NCI-H82 treated with DMSO at 0.1 percent for 48 hours (cell line): ENCODE results near the gene DDX21.
A peak's percentile ranks its signal among the peaks of the same experiment; 100 is the strongest.
"Not testable (repeated sequence)": the region's sequence is repeated elsewhere in the genome, so short reads cannot be mapped to it uniquely, and the experiment has no call there.

ENCODE experiments used
- DNase-seq: peaks from one replicate; lab custom pipeline; 2025; ENCODE audit not compliant: unreplicated experiment; lab: John Stamatoyannopoulos, UW

Gene DDX21

DNA sequence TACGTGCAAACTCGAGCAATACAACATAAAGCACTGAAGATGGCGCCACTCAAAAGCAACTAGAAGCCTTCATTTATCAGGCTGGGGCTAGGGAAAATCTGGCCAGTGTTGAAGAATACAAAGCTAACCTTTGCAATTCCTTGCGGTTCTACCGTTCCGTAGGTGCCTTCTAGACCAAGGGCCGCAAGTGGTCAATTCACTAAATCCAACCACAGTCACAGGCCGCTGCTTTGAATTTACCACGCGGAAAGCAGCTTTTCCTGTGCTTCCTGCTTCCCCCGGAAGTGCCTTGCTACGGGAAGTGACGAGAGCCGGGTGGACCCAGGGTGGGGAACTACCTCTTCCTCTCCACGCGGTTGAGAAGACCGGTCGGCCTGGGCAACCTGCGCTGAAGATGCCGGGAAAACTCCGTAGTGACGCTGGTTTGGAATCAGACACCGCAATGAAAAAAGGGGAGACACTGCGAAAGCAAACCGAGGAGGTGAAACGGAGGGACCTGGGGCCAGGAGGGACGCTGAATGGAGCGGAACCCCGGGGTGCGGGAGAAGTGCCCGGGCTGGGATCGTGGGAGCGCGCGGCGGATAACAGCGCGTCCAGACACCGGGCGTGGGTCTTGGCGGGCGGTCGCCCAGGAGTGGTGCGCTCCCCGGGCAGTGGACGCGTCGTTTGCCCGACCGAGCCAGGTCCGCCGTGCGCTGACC lies at the start of gene DDX21:
TSS of gene DDX21 (plus strand) at position 339 of the 701 bp plus-strand sequence. CDS start at position 395, 56 bp downstream.
- DNase-seq: peak; percentile 60

DNA sequence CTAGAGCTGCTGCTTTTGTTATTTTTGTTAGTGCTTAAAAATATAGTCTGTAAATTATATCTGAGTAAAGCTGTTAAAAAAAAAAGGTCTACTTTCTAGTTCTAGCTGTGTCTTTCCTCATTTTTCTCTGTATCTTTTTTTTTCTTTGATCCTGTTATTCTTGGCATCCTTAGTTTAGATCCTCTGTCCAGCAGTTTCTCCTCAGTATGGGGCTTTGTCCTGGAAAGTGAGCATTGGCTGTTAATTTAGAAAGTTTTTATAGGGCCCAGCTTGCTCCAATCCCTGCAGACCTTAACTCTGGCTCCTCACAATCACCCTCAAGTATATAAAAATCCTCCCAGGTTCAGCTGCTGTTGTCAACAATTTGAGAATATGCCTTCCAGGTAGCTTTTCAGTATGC lies 31.4 kb upstream of the DDX21 start:
- DNase-seq: no peak

DNA sequence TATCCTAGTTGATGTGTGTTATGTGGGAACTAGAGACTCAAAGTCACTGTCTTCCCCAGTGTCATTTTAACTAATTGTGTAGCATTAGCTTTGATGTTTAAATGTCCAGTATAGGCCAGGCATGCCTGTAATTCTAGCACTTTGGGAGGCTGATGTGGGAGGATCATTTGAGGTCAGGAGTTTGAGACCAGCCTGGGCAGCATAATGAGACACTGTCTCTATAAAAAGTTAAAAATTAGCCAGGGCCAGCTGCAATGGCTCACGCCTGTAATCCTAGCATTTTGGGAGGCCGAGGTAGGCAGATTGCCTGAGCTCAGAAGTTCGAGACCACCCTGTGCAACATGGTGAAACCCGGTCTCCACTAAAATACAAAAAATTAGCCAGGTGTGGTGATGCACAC lies 30.5 kb upstream of the DDX21 start:
- DNase-seq: no peak

DNA sequence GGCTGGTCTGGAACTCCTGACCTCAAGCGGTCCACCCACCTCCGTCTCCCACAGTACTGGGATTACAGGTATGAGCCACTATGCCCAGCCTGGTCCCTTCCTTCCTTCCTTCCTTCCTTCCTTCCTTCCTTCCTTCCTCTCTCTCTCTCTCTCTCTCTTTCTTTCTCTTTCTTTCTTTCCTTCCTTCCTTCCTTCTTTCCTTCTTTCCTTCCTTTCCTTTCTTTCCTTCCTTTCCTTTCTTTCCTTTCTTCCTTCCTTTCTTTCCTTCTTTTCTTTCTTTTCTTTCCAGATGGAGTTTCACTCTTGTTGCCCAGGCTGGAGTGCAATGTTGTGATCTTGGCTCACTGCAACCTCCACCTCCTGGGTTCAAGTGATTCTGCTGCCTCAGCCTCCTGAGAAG lies 26.8 kb upstream of the DDX21 start:
- not testable (repeated sequence) for DNase-seq

DNA sequence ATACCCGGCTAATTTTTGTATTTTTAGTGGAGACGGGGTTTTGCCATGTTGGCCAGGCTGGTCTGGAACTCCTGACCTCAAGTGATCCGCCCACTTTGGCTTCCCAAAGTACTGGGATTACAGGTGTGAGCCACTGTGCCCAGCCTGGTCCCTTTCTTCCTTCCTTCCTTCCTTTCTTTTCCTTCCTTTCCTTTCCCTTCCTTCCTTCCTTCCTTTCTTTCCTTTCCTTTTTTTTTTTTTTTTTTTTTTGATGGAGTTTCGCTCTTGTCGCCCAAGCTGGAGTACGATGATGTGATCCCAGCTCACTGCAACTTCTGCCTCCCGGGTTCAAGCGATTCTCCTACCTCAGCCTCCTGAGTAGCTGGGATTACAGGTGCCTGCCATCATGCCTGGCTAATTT lies 26.1 kb upstream of the DDX21 start:
- DNase-seq: not testable (repeated sequence)

DNA sequence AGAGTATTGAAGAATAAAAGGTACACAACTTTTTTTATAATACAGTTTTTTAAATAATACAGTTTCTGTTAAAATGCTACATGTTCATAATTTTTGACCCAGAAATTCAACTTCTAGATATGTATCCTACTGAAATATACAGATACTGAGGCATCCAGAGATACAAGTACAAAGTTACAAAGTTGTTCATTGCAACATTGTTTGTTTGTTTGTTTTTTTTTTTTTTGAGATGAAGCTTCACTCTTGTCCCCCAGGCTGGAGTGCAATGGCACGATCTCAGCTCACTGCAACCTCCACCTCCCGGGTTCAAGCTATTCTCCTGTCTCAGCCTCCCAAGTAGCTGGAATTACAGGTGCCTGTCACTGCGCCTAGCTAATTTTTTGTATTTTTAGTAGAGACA lies 23.1 kb upstream of the DDX21 start:
- not testable (repeated sequence) for DNase-seq

DNA sequence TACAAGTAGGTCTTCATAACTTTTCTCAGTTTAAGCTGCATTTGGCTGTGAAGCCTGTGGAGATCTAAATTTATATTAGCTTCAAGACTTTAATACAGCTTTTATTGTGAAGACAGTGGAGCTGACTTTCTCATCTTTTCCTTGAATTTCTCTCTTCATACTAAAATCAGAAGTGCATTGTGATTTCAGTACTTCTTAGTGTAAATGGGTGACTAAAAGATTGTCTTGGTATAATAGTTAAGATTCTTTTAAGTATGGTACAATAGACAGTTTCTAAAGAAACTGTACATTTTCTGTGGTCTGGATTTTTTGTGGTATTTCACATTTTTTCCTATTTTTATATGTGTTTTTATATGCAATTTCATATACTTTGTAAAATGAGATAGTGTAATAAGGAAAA lies 21.0 kb upstream of the DDX21 start:
- DNase-seq: no peak

DNA sequence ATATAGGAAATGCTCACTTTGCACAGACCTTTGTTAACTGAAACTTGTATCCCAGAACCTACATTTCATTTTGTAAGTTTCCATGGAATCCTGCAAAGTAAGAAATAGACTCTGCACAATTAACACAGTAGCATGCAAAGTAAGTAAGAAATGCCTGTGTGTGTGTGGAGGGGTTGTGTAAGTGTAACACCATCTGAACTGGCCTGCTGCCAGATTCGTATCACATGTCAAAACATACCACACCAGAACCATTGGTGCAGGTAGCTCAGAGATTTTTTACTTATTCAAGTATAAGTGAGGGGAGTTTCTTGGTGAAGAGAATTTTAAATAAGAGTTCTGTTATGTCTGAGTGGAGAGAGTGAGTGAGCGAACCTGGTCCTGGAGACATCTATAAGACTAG lies 17.9 kb upstream of the DDX21 start:
- no peak for DNase-seq

GRCh38 chr10:68938884-68939283 lies 17.1 kb upstream of the DDX21 start:
- DNase-seq: no peak

- DNase-seq: not testable (repeated sequence)
Measured at GRCh38 chr10:68940917-68941316, 15.1 kb upstream of the DDX21 start.

DNA sequence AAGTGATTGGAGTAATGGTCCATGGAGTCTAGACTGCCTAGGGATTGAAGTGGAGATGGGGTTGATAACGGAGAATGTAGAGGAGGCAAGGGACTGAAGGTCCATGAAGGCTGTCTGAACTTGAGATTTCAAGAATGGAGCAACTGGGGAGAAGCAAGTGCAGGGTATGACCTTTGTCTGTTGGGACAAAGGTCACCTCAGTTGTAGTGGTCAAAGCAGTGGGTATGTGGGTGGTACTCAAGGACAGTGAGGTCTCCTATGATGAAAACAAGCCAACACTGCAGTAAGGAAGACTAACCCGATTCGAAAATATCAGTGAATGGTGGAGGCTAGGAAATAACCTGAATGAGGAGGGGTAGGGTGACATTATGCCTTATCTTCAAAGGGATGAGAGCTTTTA lies 5.4 kb upstream of the DDX21 start:
- no peak for DNase-seq

- no peak for DNase-seq
Measured at GRCh38 chr10:68954904-68955303, 1.1 kb upstream of the DDX21 start.

DNA sequence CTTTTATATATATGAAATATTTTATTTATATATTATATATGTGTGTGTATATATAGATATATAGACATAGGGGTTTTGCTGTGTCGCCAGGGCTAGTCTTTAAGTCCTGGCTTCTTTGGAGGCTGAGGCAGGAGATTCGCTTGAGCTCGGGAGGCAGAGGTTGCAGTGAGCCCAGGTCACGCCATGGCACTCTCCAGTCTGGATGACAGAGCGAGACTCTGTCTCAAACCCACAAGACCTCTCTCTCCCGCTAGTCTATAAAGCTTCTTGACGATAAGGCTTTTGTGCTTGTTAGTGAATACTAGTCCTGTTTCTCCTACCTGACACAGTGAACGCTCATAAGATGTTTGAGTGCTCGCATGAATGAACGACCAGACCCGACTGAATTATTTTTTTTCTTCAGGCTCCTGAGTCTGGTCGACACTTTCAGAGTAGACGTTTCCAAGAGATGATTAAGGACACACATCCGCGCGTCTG lies 577 bp upstream of the DDX21 start:
- DNase-seq: no peak

DNA sequence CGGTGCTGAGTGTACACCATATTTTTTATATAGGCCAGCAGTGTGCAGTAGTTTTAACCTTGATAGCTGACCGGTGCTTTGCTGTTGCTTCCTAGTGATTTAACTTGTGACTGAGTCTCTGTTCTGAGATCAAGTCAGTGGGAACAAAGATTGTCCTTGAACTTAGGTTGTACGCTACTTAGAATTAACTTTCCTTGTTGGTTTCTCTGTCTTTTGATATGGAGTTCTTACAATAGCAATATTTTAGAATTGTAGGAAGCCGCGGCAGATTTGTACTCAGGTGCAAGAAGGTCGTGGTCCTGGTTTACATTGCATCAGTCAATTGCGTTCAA lies 1.3 kb downstream of the DDX21 start:
- DNase-seq: no peak

DNA sequence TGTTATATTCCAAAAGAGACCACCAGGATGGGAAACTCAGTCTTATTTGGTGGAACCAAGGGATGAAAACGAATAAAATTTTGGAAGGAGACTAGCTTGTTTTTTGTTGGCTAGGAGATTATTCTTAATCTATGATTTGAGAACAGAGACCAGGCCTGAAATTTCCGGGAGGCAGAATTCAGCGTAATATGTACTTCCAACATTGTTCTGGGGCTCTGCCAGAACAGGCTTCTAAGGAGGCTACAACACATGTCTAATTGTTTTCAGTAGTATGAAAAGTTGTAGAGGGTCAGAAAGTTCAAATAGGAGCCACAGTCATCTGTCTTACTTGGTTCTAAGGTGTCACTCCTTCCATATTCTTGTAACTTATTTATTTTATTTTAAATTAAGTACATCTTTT lies 1.7 kb downstream of the DDX21 start:
- no peak for DNase-seq

GRCh38 chr10:68959695-68960527 lies 3.9 kb downstream of the DDX21 start:
- no peak for DNase-seq

GRCh38 chr10:68963151-68963550 lies 7.2 kb downstream of the DDX21 start:
- no peak for DNase-seq

DNA sequence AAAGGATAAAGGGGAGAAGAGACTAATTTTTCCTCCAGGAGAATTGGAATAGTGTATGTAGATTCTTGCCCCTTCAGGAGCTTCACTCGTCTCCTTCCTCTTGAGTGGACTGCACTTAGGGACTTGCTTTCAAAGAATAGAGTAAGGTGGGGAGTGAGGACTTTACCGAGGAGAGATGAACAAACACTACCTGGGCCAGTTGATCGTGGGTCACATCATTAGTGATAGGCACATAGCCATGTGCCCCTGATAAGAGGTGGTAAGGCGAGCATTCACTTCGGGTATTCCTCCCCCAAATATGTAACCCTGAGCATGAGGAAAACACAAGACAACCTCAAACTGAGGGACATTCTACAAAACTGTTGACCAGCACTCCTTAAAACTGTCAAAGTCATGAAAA lies 18.0 kb downstream of the DDX21 start:
- no peak for DNase-seq

DNA sequence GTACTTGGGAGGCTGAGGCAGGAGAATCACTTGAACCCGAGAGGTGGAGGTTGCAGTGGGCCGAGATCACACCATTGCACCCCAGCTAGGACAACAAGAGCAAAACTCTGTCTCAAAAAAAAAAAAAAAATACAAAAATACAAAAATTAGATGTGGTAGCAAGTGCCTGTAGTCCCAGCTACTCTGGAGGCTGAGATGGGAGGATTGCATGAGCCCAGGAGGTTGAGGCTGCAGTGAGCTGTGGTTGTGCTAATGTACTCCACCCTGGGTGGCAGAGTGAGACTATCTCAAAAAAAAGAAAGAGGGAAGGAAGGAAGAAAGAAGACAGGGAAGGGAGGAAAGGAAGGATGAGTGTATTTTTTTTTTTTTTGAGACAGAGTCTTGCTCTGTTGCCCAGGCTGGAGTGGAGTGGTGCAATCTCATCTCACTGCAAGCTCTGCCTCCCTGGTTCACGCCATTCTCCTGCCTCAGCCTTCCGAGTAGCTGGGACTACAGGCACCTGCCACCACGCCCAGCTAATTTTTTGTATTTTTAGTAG lies 20.0 kb downstream of the DDX21 start:
- DNase-seq: not testable (repeated sequence)

- not testable (repeated sequence) for DNase-seq
Measured at GRCh38 chr10:68979738-68980137, 23.8 kb downstream of the DDX21 start.

GRCh38 chr10:68981074-68981473 lies 25.1 kb downstream of the DDX21 start:
- no peak for DNase-seq

GRCh38 chr10:68982389-68982788 lies 26.4 kb downstream of the DDX21 start:
- DNase-seq: no peak
